ENCODE results near the gene CD2. TPM values are rescaled to one million over a fixed set of nuclear protein-coding genes. Genes with fewer than 3 reads are reported as not detected.

Gene CD2, protein sequence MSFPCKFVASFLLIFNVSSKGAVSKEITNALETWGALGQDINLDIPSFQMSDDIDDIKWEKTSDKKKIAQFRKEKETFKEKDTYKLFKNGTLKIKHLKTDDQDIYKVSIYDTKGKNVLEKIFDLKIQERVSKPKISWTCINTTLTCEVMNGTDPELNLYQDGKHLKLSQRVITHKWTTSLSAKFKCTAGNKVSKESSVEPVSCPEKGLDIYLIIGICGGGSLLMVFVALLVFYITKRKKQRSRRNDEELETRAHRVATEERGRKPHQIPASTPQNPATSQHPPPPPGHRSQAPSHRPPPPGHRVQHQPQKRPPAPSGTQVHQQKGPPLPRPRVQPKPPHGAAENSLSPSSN
- polyA plus RNA-seq (2013) = 0.63 TPM

GRCh38 chr1:116754198-116754977, at the start of gene CD2:
TSS of gene CD2 (plus strand) at chr1:116754430. CDS start at chr1:116754493, 63 bp downstream.
- H3K9me3 ChIP-seq (ENCODE audit: control extremely low read depth in 1 of 5, control insufficient read depth in 4 of 5, insufficient read depth in 2 of 5, low read depth in 1 of 5, low read length in 4 of 5) = peaks cover 0 to 6% (median under 1%) of the 10 kb centered on the region in 5 experiments
- ChIA-PET CTCF (interaction anchor here (0.9 to 1.3 kb wide), 3 partner anchors 17 to 32 kb away, joined by 3 to 5 read pairs (median 4); no protein-coding TSS in a partner anchor), POLR2A (no interaction called here)
- no peaks in the 10 kb centered on the region for H3K27me3 ChIP-seq (replicated peaks in 2 of 5; ENCODE audit: control insufficient read depth in 4 of 5, insufficient read depth in 5 of 5, low read length in 4 of 5)
- DNase-seq = peak in 1 of 3 donors; percentile 43
- 33% methylated on average over 3 of the region's 7 CpGs for WGBS (ENCODE audit: insufficient coverage)
- no peak within 1 kb of the TSS for H3K27ac ChIP-seq (ENCODE audit: insufficient read depth in 1 of 2, low read depth in 1 of 2, low read length in 2 of 2, poor library complexity in 1 of 2, severe bottlenecking in 2 of 2)
- H3K4me1 ChIP-seq (ENCODE audit: control extremely low read depth in 1 of 4, control insufficient read depth in 4 of 4, insufficient read depth in 4 of 4, low read length in 3 of 4) = peaks cover 14 to 67% (median 46%) of the 10 kb centered on the region in 4 experiments
- H3K36me3 ChIP-seq (ENCODE audit: control insufficient read depth in 4 of 4, insufficient read depth in 4 of 4, low read length in 3 of 4) = no peaks in the 10 kb centered on the region
- no peak within 1 kb of the TSS for H3K4me3 ChIP-seq (ENCODE audit: control insufficient read depth in 1 of 7, extremely low read depth in 1 of 7, insufficient read depth in 4 of 7, low read depth in 2 of 7, low read length in 6 of 7)

- Histone ChIP-seq H3K9me3 (ENCODE audit: control extremely low read depth in 1 of 5, control insufficient read depth in 4 of 5, insufficient read depth in 2 of 5, low read depth in 1 of 5, low read length in 4 of 5) (peaks cover 0 to 4% (median 0%) of the 10 kb centered on the region in 5 experiments), H3K4me1 (ENCODE audit: control extremely low read depth in 1 of 4, control insufficient read depth in 4 of 4, insufficient read depth in 4 of 4, low read length in 3 of 4) (no peaks in the 10 kb centered on the region), H3K27ac (ENCODE audit: insufficient read depth in 1 of 2, low read depth in 1 of 2, low read length in 2 of 2, poor library complexity in 1 of 2, severe bottlenecking in 2 of 2) (no peak overlapping the region), H3K36me3 (ENCODE audit: control insufficient read depth in 4 of 4, insufficient read depth in 4 of 4, low read length in 3 of 4) (no peaks in the 10 kb centered on the region), H3K27me3 (replicated peaks in 2 of 5; ENCODE audit: control insufficient read depth in 4 of 5, insufficient read depth in 5 of 5, low read length in 4 of 5) (no peaks in the 10 kb centered on the region), H3K4me3 (ENCODE audit: control insufficient read depth in 1 of 7, extremely low read depth in 1 of 7, insufficient read depth in 4 of 7, low read depth in 2 of 7, low read length in 6 of 7) (no peak overlapping the region)
- ChIA-PET POLR2A (no interaction called here), CTCF (no interaction called here)
- 86% methylated on average over 1 of the region's 2 CpGs for WGBS (ENCODE audit: insufficient coverage)
- DNase-seq = no peak
Measured at GRCh38 chr1:116706123-116706522, 48.1 kb upstream of the CD2 start.

DNA sequence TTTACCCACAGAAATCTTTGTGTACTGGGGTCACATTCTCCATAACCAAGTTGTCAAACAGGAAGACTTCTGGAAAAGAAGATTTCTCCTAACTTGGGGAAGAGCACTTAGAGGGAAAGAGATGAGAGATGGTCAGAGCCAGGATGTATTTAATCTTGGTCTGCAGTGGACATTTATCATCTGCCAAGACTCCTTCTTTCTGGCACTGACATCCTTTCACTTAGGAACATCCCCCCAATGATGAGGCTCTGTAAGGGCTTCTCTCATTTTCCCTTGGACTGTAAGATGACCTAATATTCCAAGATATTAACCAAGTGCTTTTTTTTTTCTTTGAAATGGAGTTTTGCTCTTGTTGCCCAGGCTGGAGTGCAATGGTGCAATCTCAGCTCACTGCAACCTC, 47.4 kb upstream of the CD2 start:
- Histone ChIP-seq H3K27me3 (replicated peaks in 2 of 5; ENCODE audit: control insufficient read depth in 4 of 5, insufficient read depth in 5 of 5, low read length in 4 of 5) (no peaks in the 10 kb centered on the region), H3K36me3 (ENCODE audit: control insufficient read depth in 4 of 4, insufficient read depth in 4 of 4, low read length in 3 of 4) (no peaks in the 10 kb centered on the region), H3K9me3 (ENCODE audit: control extremely low read depth in 1 of 5, control insufficient read depth in 4 of 5, insufficient read depth in 2 of 5, low read depth in 1 of 5, low read length in 4 of 5) (peaks cover 0 to 4% (median 0%) of the 10 kb centered on the region in 5 experiments), H3K4me3 (ENCODE audit: control insufficient read depth in 1 of 7, extremely low read depth in 1 of 7, insufficient read depth in 4 of 7, low read depth in 2 of 7, low read length in 6 of 7) (no peak overlapping the region), H3K4me1 (ENCODE audit: control extremely low read depth in 1 of 4, control insufficient read depth in 4 of 4, insufficient read depth in 4 of 4, low read length in 3 of 4) (no peaks in the 10 kb centered on the region), H3K27ac (ENCODE audit: insufficient read depth in 1 of 2, low read depth in 1 of 2, low read length in 2 of 2, poor library complexity in 1 of 2, severe bottlenecking in 2 of 2) (no peak overlapping the region)
- POLR2A ChIA-PET = no interaction called here
- no peak for DNase-seq
- CTCF ChIA-PET = no interaction called here

DNA sequence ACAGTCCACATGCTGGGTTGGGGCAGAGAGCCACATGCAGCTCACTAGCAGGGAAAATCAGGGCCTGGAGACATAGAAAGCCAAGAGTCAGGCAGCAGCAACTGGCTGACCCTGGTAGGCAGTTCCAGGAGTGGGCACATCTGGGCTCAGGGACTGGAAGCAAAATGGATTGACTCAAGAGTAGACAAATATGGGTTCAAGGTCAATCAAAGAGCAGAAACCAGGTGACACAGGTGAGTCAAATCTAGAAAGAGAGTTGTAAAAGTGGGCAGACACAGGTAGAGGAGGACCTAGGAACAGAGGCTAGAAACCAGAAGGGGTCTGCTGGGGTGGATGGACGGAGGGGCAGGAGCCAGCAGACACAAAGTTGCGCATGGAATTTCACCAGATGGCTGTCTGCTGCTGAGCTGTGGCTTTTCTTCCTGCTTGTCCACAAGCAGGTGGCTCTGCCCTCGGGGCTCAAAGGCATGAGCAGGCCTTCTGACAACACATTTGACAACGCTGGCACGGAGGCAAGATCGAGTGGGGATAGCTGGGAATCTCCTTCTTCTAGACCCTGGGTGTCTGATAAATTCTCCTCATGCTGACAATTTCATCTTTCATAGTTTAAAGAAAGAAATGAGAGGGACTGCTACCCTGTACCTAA, 45.9 kb upstream of the CD2 start:
- H3K9me3 ChIP-seq (ENCODE audit: control extremely low read depth in 1 of 5, control insufficient read depth in 4 of 5, insufficient read depth in 2 of 5, low read depth in 1 of 5, low read length in 4 of 5) = peaks cover 0 to 3% (median 0%) of the 10 kb centered on the region in 5 experiments
- POLR2A ChIA-PET = no interaction called here
- H3K27me3 ChIP-seq (replicated peaks in 2 of 5; ENCODE audit: control insufficient read depth in 4 of 5, insufficient read depth in 5 of 5, low read length in 4 of 5) = no peaks in the 10 kb centered on the region
- no peak for DNase-seq
- H3K27ac ChIP-seq (ENCODE audit: insufficient read depth in 1 of 2, low read depth in 1 of 2, low read length in 2 of 2, poor library complexity in 1 of 2, severe bottlenecking in 2 of 2) = no peak overlapping the region
- CTCF ChIA-PET = interaction anchor here (1.1 to 1.3 kb wide), 4 partner anchors 15 to 40 kb away, joined by 3 read pairs; no protein-coding TSS in a partner anchor
- WGBS (ENCODE audit: insufficient coverage) = 96% methylated on average over 6 of the region's 6 CpGs
- no peaks in the 10 kb centered on the region for H3K36me3 ChIP-seq (ENCODE audit: control insufficient read depth in 4 of 4, insufficient read depth in 4 of 4, low read length in 3 of 4)
- no peak overlapping the region for H3K4me3 ChIP-seq (ENCODE audit: control insufficient read depth in 1 of 7, extremely low read depth in 1 of 7, insufficient read depth in 4 of 7, low read depth in 2 of 7, low read length in 6 of 7)
- H3K4me1 ChIP-seq (ENCODE audit: control extremely low read depth in 1 of 4, control insufficient read depth in 4 of 4, insufficient read depth in 4 of 4, low read length in 3 of 4) = peaks cover 0 to 5% (median 2%) of the 10 kb centered on the region in 4 experiments

DNA sequence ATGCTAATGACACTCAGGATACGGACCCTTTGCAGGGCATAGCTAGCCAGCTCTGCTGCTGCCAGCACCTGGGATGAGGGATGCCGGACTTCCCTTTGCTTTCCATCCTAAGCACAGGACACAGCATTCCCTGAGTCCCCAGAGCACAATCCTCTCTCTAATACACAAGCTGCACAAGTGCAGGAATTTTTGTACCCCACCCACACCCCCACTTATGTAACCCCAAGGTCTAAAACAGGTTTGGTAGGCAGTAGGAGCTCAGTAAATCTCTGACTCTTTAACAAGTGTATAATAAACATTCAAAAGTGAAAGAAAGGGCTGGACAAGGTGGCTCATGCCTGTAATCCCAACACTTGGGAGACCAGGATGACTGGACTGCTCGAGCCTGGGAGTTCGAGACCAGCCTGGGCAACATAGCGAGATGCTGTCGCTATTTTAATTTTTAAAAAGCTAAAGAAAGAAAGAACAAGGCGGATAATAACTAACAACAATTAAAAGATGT, 44.5 kb upstream of the CD2 start:
- H3K27me3 ChIP-seq (replicated peaks in 2 of 5; ENCODE audit: control insufficient read depth in 4 of 5, insufficient read depth in 5 of 5, low read length in 4 of 5) = no peaks in the 10 kb centered on the region
- H3K36me3 ChIP-seq (ENCODE audit: control insufficient read depth in 4 of 4, insufficient read depth in 4 of 4, low read length in 3 of 4) = no peaks in the 10 kb centered on the region
- no peak for DNase-seq
- peaks cover 0 to 3% (median 0%) of the 10 kb centered on the region in 5 experiments for H3K9me3 ChIP-seq (ENCODE audit: control extremely low read depth in 1 of 5, control insufficient read depth in 4 of 5, insufficient read depth in 2 of 5, low read depth in 1 of 5, low read length in 4 of 5)
- no peak overlapping the region for H3K27ac ChIP-seq (ENCODE audit: insufficient read depth in 1 of 2, low read depth in 1 of 2, low read length in 2 of 2, poor library complexity in 1 of 2, severe bottlenecking in 2 of 2)
- H3K4me1 ChIP-seq (ENCODE audit: control extremely low read depth in 1 of 4, control insufficient read depth in 4 of 4, insufficient read depth in 4 of 4, low read length in 3 of 4) = peaks cover 0 to 5% (median 2%) of the 10 kb centered on the region in 4 experiments
- POLR2A ChIA-PET = no interaction called here
- WGBS (ENCODE audit: insufficient coverage) = 94% methylated on average over 4 of the region's 7 CpGs
- CTCF ChIA-PET = interaction anchor here (0.9 to 1.5 kb wide), 3 partner anchors 13 to 42 kb away, joined by 3 read pairs; no protein-coding TSS in a partner anchor
- H3K4me3 ChIP-seq (ENCODE audit: control insufficient read depth in 1 of 7, extremely low read depth in 1 of 7, insufficient read depth in 4 of 7, low read depth in 2 of 7, low read length in 6 of 7) = no peak overlapping the region

DNA sequence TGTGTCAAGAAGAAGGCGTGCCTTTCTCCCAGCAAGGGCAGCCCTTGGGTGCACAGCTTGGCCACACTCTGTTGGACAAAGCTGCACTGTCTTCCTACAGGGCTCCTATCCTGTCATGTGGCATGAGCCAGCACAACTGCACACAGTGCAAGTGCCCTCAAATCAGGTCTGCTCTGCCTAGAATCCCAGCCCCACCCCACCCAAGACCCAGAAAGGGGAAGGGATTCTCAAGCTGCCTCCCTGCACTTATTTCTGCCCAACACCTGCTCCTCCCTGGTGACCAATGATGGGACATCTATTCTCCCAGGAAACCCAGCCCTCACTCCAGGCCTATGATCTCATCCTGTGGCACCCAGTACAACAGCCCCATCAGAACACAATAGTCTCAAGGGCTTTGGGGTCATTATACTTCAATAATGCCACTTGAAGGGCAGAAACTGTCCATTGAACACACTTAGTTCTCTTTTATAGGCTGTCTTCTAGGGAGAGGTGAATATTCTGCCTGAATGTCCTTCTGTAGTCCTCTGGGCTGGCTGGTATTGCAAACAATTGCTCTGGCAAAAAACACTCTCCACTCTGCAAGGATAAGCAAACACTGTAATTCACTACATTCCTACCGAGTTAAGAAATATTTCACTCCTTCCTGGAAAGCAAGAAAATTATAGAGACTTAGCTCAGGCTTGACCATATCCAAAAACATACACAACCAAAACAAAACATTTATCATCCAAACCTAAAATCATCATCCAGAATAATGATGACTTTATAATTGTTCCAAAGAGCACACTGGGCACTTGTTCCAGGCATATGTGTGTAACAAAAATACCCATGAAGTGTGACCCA, 43.6 kb upstream of the CD2 start:
- DNase-seq = no peak
- H3K36me3 ChIP-seq (ENCODE audit: control insufficient read depth in 4 of 4, insufficient read depth in 4 of 4, low read length in 3 of 4) = no peaks in the 10 kb centered on the region
- H3K4me1 ChIP-seq (ENCODE audit: control extremely low read depth in 1 of 4, control insufficient read depth in 4 of 4, insufficient read depth in 4 of 4, low read length in 3 of 4) = peaks cover 0 to 5% (median 2%) of the 10 kb centered on the region in 4 experiments
- H3K27ac ChIP-seq (ENCODE audit: insufficient read depth in 1 of 2, low read depth in 1 of 2, low read length in 2 of 2, poor library complexity in 1 of 2, severe bottlenecking in 2 of 2) = no peak overlapping the region
- H3K9me3 ChIP-seq (ENCODE audit: control extremely low read depth in 1 of 5, control insufficient read depth in 4 of 5, insufficient read depth in 2 of 5, low read depth in 1 of 5, low read length in 4 of 5) = peaks cover 0 to 3% (median 0%) of the 10 kb centered on the region in 5 experiments
- ChIA-PET POLR2A (no interaction called here), CTCF (interaction anchor here (0.9 to 1.6 kb wide), 4 partner anchors 12 to 16 kb away, joined by 3 to 7 read pairs (median 3); no protein-coding TSS in a partner anchor)
- no peak overlapping the region for H3K4me3 ChIP-seq (ENCODE audit: control insufficient read depth in 1 of 7, extremely low read depth in 1 of 7, insufficient read depth in 4 of 7, low read depth in 2 of 7, low read length in 6 of 7)
- no peaks in the 10 kb centered on the region for H3K27me3 ChIP-seq (replicated peaks in 2 of 5; ENCODE audit: control insufficient read depth in 4 of 5, insufficient read depth in 5 of 5, low read length in 4 of 5)
- 100% methylated on average over 2 of the region's 2 CpGs for WGBS (ENCODE audit: insufficient coverage)

Data from common myeloid progenitor, CD34-positive (primary cell).